MCF 10A (cell line): ENCODE data around the gene MEOX1. TPM values are rescaled to one million over a fixed set of nuclear protein-coding genes. Genes with fewer than 3 reads are reported as not detected.

Experiments
- BruUV-seq: library from RNA; stranded (reverse); fragments of 400-500 nt; replicated peaks from 2 replicates; lab custom pipeline; 2021; lab: Mats Ljungman, UMichigan
- CTCF ChIA-PET: fragments of 300-600 bp; sonication (Branson Sonifier 250); formaldehyde crosslinking; extraction: SDS; loops from one replicate; lab custom pipeline; 2021; ENCODE audit warnings: antibody characterized with exemption, inconsistent platforms; lab: Yijun Ruan, JAX
- POLR2A ChIA-PET: fragments of 300-600, 350-650 bp; sonication (Branson Sonifier 250); formaldehyde crosslinking; extraction: SDS; loops from one replicate; lab custom pipeline; 2020; ENCODE audit warnings: antibody characterized with exemption, inconsistent platforms; lab: Yijun Ruan, JAX
- DNase-seq: peaks from one replicate; pipeline ENCODE4 v3.0.0-alpha.2; 2018; ENCODE audit not compliant: unreplicated experiment
- H3K27ac Mint-ChIP-seq: one replicate; pipeline ENCODE4 v1.8.0; 2022; ENCODE audit warnings: mild to moderate bottlenecking, low read depth, mixed read lengths; ENCODE audit not compliant: unreplicated experiment
- H3K27me3 Mint-ChIP-seq: one replicate; pipeline ENCODE4 v1.8.0; 2022; ENCODE audit warnings: mixed read lengths; ENCODE audit not compliant: insufficient read depth, unreplicated experiment
- H3K36me3 Mint-ChIP-seq: one replicate; pipeline ENCODE4 v1.8.0; 2022; ENCODE audit warnings: mild to moderate bottlenecking, moderate library complexity, mixed read lengths; ENCODE audit not compliant: insufficient read depth, unreplicated experiment
- H3K4me1 Mint-ChIP-seq: one replicate; pipeline ENCODE4 v1.8.0; 2022; ENCODE audit warnings: mixed read lengths; ENCODE audit not compliant: insufficient read depth, unreplicated experiment
- H3K4me3 Mint-ChIP-seq: one replicate; pipeline ENCODE4 v1.8.0; 2022; ENCODE audit warnings: mild to moderate bottlenecking, moderate library complexity, mixed read lengths; ENCODE audit not compliant: unreplicated experiment
- H3K9me3 Mint-ChIP-seq: one replicate; pipeline ENCODE4 v1.8.0; 2022; ENCODE audit warnings: mixed read lengths; ENCODE audit not compliant: unreplicated experiment
- CTCF ChIP-seq: fragments of 200-600 bp; IDR thresholded peaks from one replicate; pipeline ENCODE4 v1.8.0; 2022; ENCODE audit warnings: antibody characterized with exemption, mild to moderate bottlenecking; ENCODE audit not compliant: unreplicated experiment
- intact Hi-C: fragments of 100-400 bp; cut with micrococcal nuclease; formaldehyde crosslinking; loops from 2 replicates; pipeline ENCODE4 v1.14.1; 2022
- total RNA-seq: library from RNA; stranded (reverse); gene quantifications from 2 replicates; pipeline ENCODE4 v1.2.3, GENCODE V29; 2022

The MEOX1 gene
- total RNA-seq, 1 experiment from 2014 or later: not detected

- intact Hi-C loops: no loop called here
- POLR2A ChIA-PET: interaction anchor here (0.6 to 0.9 kb wide), 2 partner anchors 8 to 226 kb away, joined by 3 to 4 read pairs; no protein-coding TSS in a partner anchor
- H3K27me3 Mint-ChIP-seq: no peaks in the 10 kb centered on the region
- no peak overlapping the region for H3K27ac Mint-ChIP-seq
- BruUV-seq: no TSS peak
- H3K4me1 Mint-ChIP-seq: peaks cover 11% of the 10 kb centered on the region
- no peaks in the 10 kb centered on the region for H3K9me3 Mint-ChIP-seq
- TF ChIP-seq CTCF: no peak
- CTCF ChIA-PET: interaction anchor here (0.9 to 5.4 kb wide), 4 partner anchors 8 to 88 kb away, joined by 3 to 25 read pairs (median 15); no protein-coding TSS in a partner anchor
- no peak overlapping the region for H3K4me3 Mint-ChIP-seq
- DNase-seq: no peak
- H3K36me3 Mint-ChIP-seq: no peaks in the 10 kb centered on the region
These were observed 3.6 kb upstream of the MEOX1 start for GRCh38 chr17:43665084-43665936.

- intact Hi-C loops: no loop called here
- peaks cover 6% of the 10 kb centered on the region for H3K4me1 Mint-ChIP-seq
- no peak for DNase-seq
- no peak overlapping the region for H3K4me3 Mint-ChIP-seq
- TF ChIP-seq CTCF: no peak
- BruUV-seq: no TSS peak
- ChIA-PET CTCF (interaction anchor here (0.9 to 5.4 kb wide), 2 partner anchors 9 to 102 kb away, joined by 4 to 22 read pairs; no protein-coding TSS in a partner anchor), POLR2A (no interaction called here)
- H3K27ac Mint-ChIP-seq: no peak overlapping the region
- no peaks in the 10 kb centered on the region for H3K36me3 Mint-ChIP-seq
- no peaks in the 10 kb centered on the region for H3K9me3 Mint-ChIP-seq
- H3K27me3 Mint-ChIP-seq: no peaks in the 10 kb centered on the region
These were observed 2.4 kb upstream of the MEOX1 start for GRCh38 chr17:43664096-43664495.

GRCh38 chr17:43663383-43663782 lies 1.7 kb upstream of the MEOX1 start:
- intact Hi-C loops: no loop called here
- H3K4me1 Mint-ChIP-seq: peaks cover 6% of the 10 kb centered on the region
- TF ChIP-seq CTCF: no peak
- ChIA-PET CTCF (interaction anchor here (0.5 to 5.4 kb wide), 4 partner anchors 10 to 102 kb away, joined by 3 to 22 read pairs (median 4); no protein-coding TSS in a partner anchor), POLR2A (no interaction called here)
- no peaks in the 10 kb centered on the region for H3K27me3 Mint-ChIP-seq
- H3K27ac Mint-ChIP-seq: no peak overlapping the region
- no TSS peak for BruUV-seq
- no peaks in the 10 kb centered on the region for H3K9me3 Mint-ChIP-seq
- no peaks in the 10 kb centered on the region for H3K36me3 Mint-ChIP-seq
- no peak overlapping the region for H3K4me3 Mint-ChIP-seq
- no peak for DNase-seq

- CTCF ChIA-PET: interaction anchor here (5.4 kb wide), 1 partner anchor 11 kb away, joined by 22 read pairs; no protein-coding TSS in a partner anchor
- Mint-ChIP-seq H3K27me3 (no peaks in the 10 kb centered on the region), H3K4me1 (peaks cover 6% of the 10 kb centered on the region), H3K4me3 (no peak overlapping the region), H3K27ac (no peak overlapping the region), H3K9me3 (no peaks in the 10 kb centered on the region), H3K36me3 (no peaks in the 10 kb centered on the region)
- no TSS peak for BruUV-seq
- no peak for DNase-seq
- POLR2A ChIA-PET: no interaction called here
- intact Hi-C loops: no loop called here
- no peak for TF ChIP-seq CTCF
These were observed 855 bp upstream of the MEOX1 start for GRCh38 chr17:43662413-43663141.
